ENCODE data around the gene HMGN3. TPM values are rescaled to one million over a fixed set of nuclear protein-coding genes. Genes with fewer than 3 reads are reported as not detected.
A peak's percentile ranks its signal among the peaks of the same experiment; 100 is the strongest.

HMGN3 gene
- polyA plus RNA-seq, 1 donor (not counting 4 experiments of a cell fraction or from before 2014, with no cell fraction given): 78.6 TPM

GRCh38 chr6:79173378-79173777 lies 61.1 kb downstream of the HMGN3 start:
- Histone ChIP-seq H3K9me1 (ENCODE audit: control insufficient read depth, extremely low read depth, insufficient read depth, low read length) (no peaks in the 10 kb centered on the region), H3K27me3 (ENCODE audit: control insufficient read depth, extremely low read depth, insufficient read depth, low read length) (no peaks in the 10 kb centered on the region), H3K4me1 (ENCODE audit: control insufficient read depth, extremely low read depth, insufficient read depth, low read length) (peaks cover 6% of the 10 kb centered on the region), H3K9me3 (ENCODE audit: control insufficient read depth, low read depth, low read length) (no peaks in the 10 kb centered on the region), H2AFZ (ENCODE audit: control insufficient read depth, low read length) (no peak overlapping the region), H3K27ac (ENCODE audit: control insufficient read depth, insufficient read depth, low read length) (no peak overlapping the region), H3K4me3 (ENCODE audit: control insufficient read depth in 2 of 3, extremely low read depth in 1 of 3, insufficient read depth in 2 of 3, low read depth in 1 of 3, low read length in 3 of 3) (no peak overlapping the region), H3K4me2 (ENCODE audit: control insufficient read depth, extremely low read depth, insufficient read depth, low read depth, low read length) (no peak overlapping the region), H4K20me1 (ENCODE audit: control insufficient read depth, extremely low read depth, insufficient read depth, low read length) (no peaks in the 10 kb centered on the region), H3K79me2 (ENCODE audit: control insufficient read depth, insufficient read depth, low read length) (no peaks in the 10 kb centered on the region), H3K36me3 (ENCODE audit: control insufficient read depth in 2 of 2, extremely low read depth in 1 of 2, insufficient read depth in 2 of 2, low read length in 2 of 2) (no peaks in the 10 kb centered on the region), H3K9ac (ENCODE audit: control insufficient read depth, extremely low read depth, insufficient read depth, low read length) (no peak overlapping the region)
- no peak for DNase-seq (ENCODE audit: low read depth, low spot score)
- no peak for TF ChIP-seq CTCF (optimal IDR thresholded peaks at IDR 0.05 in 1 of 3, IDR thresholded peaks at IDR 0.05 in 1 of 3, conservative IDR thresholded peaks at IDR 0.05 in 1 of 3; ENCODE audit: extremely low read depth in 1 of 3, insufficient read depth in 2 of 3, low read length in 3 of 3)
- dilution Hi-C loops (cut with MboI; ENCODE audit: extremely low pct_ligation_motif_present, low sequenced_read_pairs): no loop called here
- no peak for FAIRE-seq

- Histone ChIP-seq H3K4me2 (ENCODE audit: control insufficient read depth, extremely low read depth, insufficient read depth, low read depth, low read length) (peak overlapping the region; percentile 29), H3K4me3 (ENCODE audit: control insufficient read depth in 2 of 3, extremely low read depth in 1 of 3, insufficient read depth in 2 of 3, low read depth in 1 of 3, low read length in 3 of 3) (no peak overlapping the region), H3K36me3 (ENCODE audit: control insufficient read depth in 2 of 2, extremely low read depth in 1 of 2, insufficient read depth in 2 of 2, low read length in 2 of 2) (no peaks in the 10 kb centered on the region), H3K27me3 (ENCODE audit: control insufficient read depth, extremely low read depth, insufficient read depth, low read length) (no peaks in the 10 kb centered on the region), H3K9me3 (ENCODE audit: control insufficient read depth, low read depth, low read length) (no peaks in the 10 kb centered on the region), H2AFZ (ENCODE audit: control insufficient read depth, low read length) (peak overlapping the region; percentile 52), H3K9ac (ENCODE audit: control insufficient read depth, extremely low read depth, insufficient read depth, low read length) (no peak overlapping the region), H3K79me2 (ENCODE audit: control insufficient read depth, insufficient read depth, low read length) (no peaks in the 10 kb centered on the region), H3K9me1 (ENCODE audit: control insufficient read depth, extremely low read depth, insufficient read depth, low read length) (no peaks in the 10 kb centered on the region), H3K4me1 (ENCODE audit: control insufficient read depth, extremely low read depth, insufficient read depth, low read length) (peaks cover 6% of the 10 kb centered on the region), H3K27ac (ENCODE audit: control insufficient read depth, insufficient read depth, low read length) (peak overlapping the region; percentile 34), H4K20me1 (ENCODE audit: control insufficient read depth, extremely low read depth, insufficient read depth, low read length) (no peaks in the 10 kb centered on the region)
- TF ChIP-seq CTCF (optimal IDR thresholded peaks at IDR 0.05 in 1 of 3, IDR thresholded peaks at IDR 0.05 in 1 of 3, conservative IDR thresholded peaks at IDR 0.05 in 1 of 3; ENCODE audit: extremely low read depth in 1 of 3, insufficient read depth in 2 of 3, low read length in 3 of 3): no peak
- no peak for TF ChIP-seq EZH2 (IDR thresholded peaks at IDR 0.05; ENCODE audit: low read length)
- dilution Hi-C loops (cut with MboI; ENCODE audit: extremely low pct_ligation_motif_present, low sequenced_read_pairs): no loop called here
- DNase-seq (ENCODE audit: low read depth, low spot score) (peak; percentile 46), FAIRE-seq (peak; percentile 83)
Measured at GRCh38 chr6:79170959-79171358, 63.5 kb downstream of the HMGN3 start.

All from keratinocyte (primary cell).